LNCAP (cell line): ENCODE results near the gene SDCBP2.

Experiments
- TF ChIP-seq, protein P1 (sequence below): fragments of 450-650 bp; IDR thresholded peaks from 2 replicates; pipeline ENCODE4 v1.5.1; 2017; ENCODE audit warnings: mild to moderate bottlenecking

SDCBP2 gene

GRCh38 chr20:1325173-1326030, 3.5 kb downstream of the SDCBP2 start:
- TF ChIP-seq, protein P1, sequence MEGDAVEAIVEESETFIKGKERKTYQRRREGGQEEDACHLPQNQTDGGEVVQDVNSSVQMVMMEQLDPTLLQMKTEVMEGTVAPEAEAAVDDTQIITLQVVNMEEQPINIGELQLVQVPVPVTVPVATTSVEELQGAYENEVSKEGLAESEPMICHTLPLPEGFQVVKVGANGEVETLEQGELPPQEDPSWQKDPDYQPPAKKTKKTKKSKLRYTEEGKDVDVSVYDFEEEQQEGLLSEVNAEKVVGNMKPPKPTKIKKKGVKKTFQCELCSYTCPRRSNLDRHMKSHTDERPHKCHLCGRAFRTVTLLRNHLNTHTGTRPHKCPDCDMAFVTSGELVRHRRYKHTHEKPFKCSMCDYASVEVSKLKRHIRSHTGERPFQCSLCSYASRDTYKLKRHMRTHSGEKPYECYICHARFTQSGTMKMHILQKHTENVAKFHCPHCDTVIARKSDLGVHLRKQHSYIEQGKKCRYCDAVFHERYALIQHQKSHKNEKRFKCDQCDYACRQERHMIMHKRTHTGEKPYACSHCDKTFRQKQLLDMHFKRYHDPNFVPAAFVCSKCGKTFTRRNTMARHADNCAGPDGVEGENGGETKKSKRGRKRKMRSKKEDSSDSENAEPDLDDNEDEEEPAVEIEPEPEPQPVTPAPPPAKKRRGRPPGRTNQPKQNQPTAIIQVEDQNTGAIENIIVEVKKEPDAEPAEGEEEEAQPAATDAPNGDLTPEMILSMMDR, result no peak

- TF ChIP-seq, protein P1, result no peak
Observed at GRCh38 chr20:1324598-1325172, 4.3 kb downstream of the SDCBP2 start.

GRCh38 chr20:1323830-1324597, 4.9 kb downstream of the SDCBP2 start:
- TF ChIP-seq, protein P1, result no peak

DNA sequence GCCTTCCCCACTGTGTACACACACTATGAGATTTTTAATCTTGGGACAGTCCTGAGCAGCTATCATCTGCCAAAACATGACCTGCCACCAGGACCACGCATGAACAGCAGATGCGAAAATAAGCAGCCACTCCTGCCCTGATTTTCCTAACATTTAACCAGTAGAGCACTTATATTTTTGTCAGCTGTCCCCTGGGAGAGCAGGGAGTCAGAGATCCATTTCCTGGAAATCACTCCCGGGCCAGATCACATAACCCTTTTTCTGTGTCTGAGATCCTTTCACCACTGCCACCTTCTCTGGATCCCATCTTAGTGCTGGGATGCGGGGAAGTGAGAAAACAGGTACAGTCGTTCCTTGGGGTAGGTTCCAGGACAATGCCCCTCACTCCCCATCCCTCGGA, 5.7 kb downstream of the SDCBP2 start:
- TF ChIP-seq, protein P1, result no peak

DNA sequence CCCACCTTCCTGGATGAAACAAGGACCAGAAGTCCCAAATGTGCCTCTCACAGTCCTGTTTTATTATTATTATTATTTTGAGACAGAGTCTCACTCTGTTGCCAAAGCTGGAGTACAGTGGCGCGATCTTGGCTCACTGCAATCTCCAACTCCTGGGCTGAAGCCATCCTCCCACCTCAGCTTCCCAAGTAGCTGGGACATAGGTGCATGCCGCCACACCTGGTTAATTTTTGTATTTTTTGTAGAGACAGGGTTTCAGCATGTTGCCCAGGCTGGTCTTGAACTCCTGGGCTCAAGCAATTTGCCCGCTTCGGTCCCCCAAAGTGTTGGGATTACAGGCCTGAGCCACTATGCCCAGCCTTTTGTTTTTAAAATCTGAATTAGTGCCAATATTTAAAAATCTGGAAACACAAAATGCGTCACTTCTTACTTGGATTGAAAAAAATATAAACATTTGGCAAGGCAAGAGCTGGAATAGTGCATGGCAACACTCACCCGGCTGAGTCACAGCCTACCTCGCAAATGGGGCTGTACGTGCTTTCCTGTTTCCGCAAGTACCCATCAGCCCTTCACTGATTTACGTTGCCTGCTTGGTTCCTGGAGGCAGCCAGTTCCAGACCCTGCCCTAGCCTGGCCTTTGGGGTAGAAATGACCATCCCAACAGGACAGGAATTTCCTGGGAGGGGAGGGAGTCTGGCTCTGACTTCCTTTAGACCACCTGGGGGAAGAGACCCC, 6.3 kb downstream of the SDCBP2 start:
- TF ChIP-seq, protein P1, result no peak

- TF ChIP-seq, protein P1, result no peak
Observed at GRCh38 chr20:1321654-1321939, 7.3 kb downstream of the SDCBP2 start.

GRCh38 chr20:1320902-1321653, 7.9 kb downstream of the SDCBP2 start:
- TF ChIP-seq, protein P1, result no peak
